Skin epidermis (tissue), 12 donors: ENCODE results near the gene MYL11.

Experiments
- H3K27ac ChIP-seq, 21 experiments: fragments of 200-600 bp; sonication (generic) in 11 of 21; one replicate each; pipeline ENCODE4 v1.5.0; 2020; ENCODE audit warnings: mild to moderate bottlenecking in 3 of 21, inconsistent platforms in 2 of 21, moderate library complexity in 2 of 21
- H3K4me3 ChIP-seq, 7 experiments: fragments of 200-600 bp; sonication (generic) in 2 of 7; one replicate each; pipeline ENCODE4 v1.5.0; 2020; ENCODE audit warnings: inconsistent platforms in 2 of 7, mild to moderate bottlenecking in 2 of 7, moderate library complexity in 1 of 7

MYL11 gene

GRCh38 chr16:30407804-30408534 lies 33.4 kb downstream of the MYL11 start:
- peak overlapping the region; percentile 9 to 90 (median 79) for H3K27ac ChIP-seq

GRCh38 chr16:30409125-30410060 lies 34.8 kb downstream of the MYL11 start:
- H3K27ac ChIP-seq: peak overlapping the region in 2 of 21 experiments; percentile 43 to 48
- no peak overlapping the region for H3K4me3 ChIP-seq

More at GRCh38 chr16:30407804-30408534, 33.4 kb downstream of the MYL11 start:
- peak overlapping the region; percentile 50 to 76 (median 68) for H3K4me3 ChIP-seq

- Histone ChIP-seq H3K27ac (no peak overlapping the region), H3K4me3 (no peak overlapping the region)
Measured at GRCh38 chr16:30413112-30413806, 38.7 kb downstream of the MYL11 start.

- no peak overlapping the region for H3K4me3 ChIP-seq
- no peak overlapping the region for H3K27ac ChIP-seq
Measured at GRCh38 chr16:30414159-30414558, 39.6 kb downstream of the MYL11 start.

GRCh38 chr16:30416047-30416603 lies 41.5 kb downstream of the MYL11 start:
- H3K4me3 ChIP-seq: no peak overlapping the region
- H3K27ac ChIP-seq: no peak overlapping the region

- H3K27ac ChIP-seq: peak overlapping the region in 17 of 21 experiments; percentile 40 to 91 (median 80)
- H3K4me3 ChIP-seq: peak overlapping the region; percentile 33 to 73 (median 57)
Measured at GRCh38 chr16:30416624-30417528, 42.3 kb downstream of the MYL11 start.

- Histone ChIP-seq H3K4me3 (peak overlapping the region; percentile 33 to 73 (median 57)), H3K27ac (peak overlapping the region in 20 of 21 experiments; percentile 40 to 91 (median 80))
Measured at GRCh38 chr16:30417529-30418349, 43.1 kb downstream of the MYL11 start.

GRCh38 chr16:30418350-30419181 lies 44.0 kb downstream of the MYL11 start:
- Histone ChIP-seq H3K4me3 (peak overlapping the region; percentile 33 to 73 (median 57)), H3K27ac (peak overlapping the region in 20 of 21 experiments; percentile 14 to 91 (median 80))

- Histone ChIP-seq H3K4me3 (no peak overlapping the region), H3K27ac (no peak overlapping the region)
Measured at GRCh38 chr16:30421010-30421409, 46.4 kb downstream of the MYL11 start.
